H9 (cell line): ENCODE data around the gene STOX1. TPM values are rescaled to one million over a fixed set of nuclear protein-coding genes. Genes with fewer than 3 reads are reported as not detected.

Experiments
- DNase-seq: peaks from one replicate; pipeline ENCODE4 v3.0.0-alpha.2; 2017
- H2AFZ ChIP-seq: one replicate; pipeline ENCODE4 v1.6.1; 2013; ENCODE audit warnings: mild to moderate bottlenecking, low read length, control low read depth, moderate library complexity
- H2AK5ac ChIP-seq: 2 replicates; pipeline ENCODE4 v1.6.1; 2013; ENCODE audit warnings: low read length, control low read depth, mixed read lengths; ENCODE audit not compliant: insufficient read length
- H2BK120ac ChIP-seq: one replicate; pipeline ENCODE4 v1.6.1; 2013; ENCODE audit warnings: low read depth, mild to moderate bottlenecking, low read length, control low read depth, inconsistent platforms; ENCODE audit not compliant: poor library complexity, severe bottlenecking
- H2BK12ac ChIP-seq: 2 replicates; pipeline ENCODE4 v1.6.1; 2013; ENCODE audit warnings: low read length, control low read depth, mixed read lengths, low read depth; ENCODE audit not compliant: insufficient read length
- H2BK15ac ChIP-seq: 2 replicates; pipeline ENCODE4 v1.6.1; 2013; ENCODE audit warnings: low read depth, low read length, control low read depth
- H2BK20ac ChIP-seq: one replicate; pipeline ENCODE4 v1.6.1; 2013; ENCODE audit warnings: low read depth, mild to moderate bottlenecking, low read length, control low read depth, inconsistent platforms; ENCODE audit not compliant: poor library complexity, severe bottlenecking
- H2BK5ac ChIP-seq: 2 replicates; pipeline ENCODE4 v1.6.1; 2013; ENCODE audit warnings: low read length, control low read depth, mixed read lengths; ENCODE audit not compliant: insufficient read length
- H3K14ac ChIP-seq: 2 replicates; pipeline ENCODE4 v1.6.1; 2013; ENCODE audit warnings: low read length, control low read depth; ENCODE audit not compliant: insufficient read depth
- H3K18ac ChIP-seq: 2 replicates; pipeline ENCODE4 v1.6.1; 2013; ENCODE audit warnings: low read depth, mild to moderate bottlenecking, mixed read lengths, low read length, control low read depth; ENCODE audit not compliant: insufficient read length
- H3K23ac ChIP-seq: 2 replicates; pipeline ENCODE4 v1.6.1; 2013; ENCODE audit warnings: low read length, control low read depth, mixed read lengths, low read depth; ENCODE audit not compliant: insufficient read length
- H3K23me2 ChIP-seq: 2 replicates; pipeline ENCODE4 v1.6.1; 2013; ENCODE audit warnings: low read depth, mild to moderate bottlenecking, mixed read lengths, low read length, control low read depth; ENCODE audit not compliant: insufficient read length, poor library complexity, severe bottlenecking
- H3K27ac ChIP-seq: 2 replicates; pipeline ENCODE4 v1.5.1; 2013; ENCODE audit warnings: low read length, control low read depth, mixed read lengths, low read depth; ENCODE audit not compliant: insufficient read length
- H3K27me3 ChIP-seq: 2 replicates; pipeline ENCODE4 v1.6.1; 2013; ENCODE audit warnings: low read length, control low read depth, inconsistent platforms; ENCODE audit not compliant: insufficient read depth
- H3K4ac ChIP-seq: 2 replicates; pipeline ENCODE4 v1.6.1; 2013; ENCODE audit warnings: low read depth, mild to moderate bottlenecking, control low read depth, inconsistent platforms, low read length, moderate library complexity
- H3K4me1 ChIP-seq: 2 replicates; pipeline ENCODE4 v1.6.1; 2013; ENCODE audit warnings: low read length, control low read depth, inconsistent platforms; ENCODE audit not compliant: insufficient read depth
- H3K4me2 ChIP-seq: 2 replicates; pipeline ENCODE4 v1.6.1; 2013; ENCODE audit warnings: low read length, control low read depth, mixed read lengths; ENCODE audit not compliant: insufficient read length, insufficient read depth
- H3K56ac ChIP-seq: 2 replicates; pipeline ENCODE4 v1.6.1; 2013; ENCODE audit warnings: low read depth, mild to moderate bottlenecking, mixed read lengths, low read length, control low read depth; ENCODE audit not compliant: insufficient read length
- H3K79me1 ChIP-seq: 2 replicates; pipeline ENCODE4 v1.6.1; 2013; ENCODE audit warnings: low read depth, mild to moderate bottlenecking, moderate library complexity, low read length, control low read depth, inconsistent platforms; ENCODE audit not compliant: insufficient read depth, poor library complexity, severe bottlenecking
- H3K79me2 ChIP-seq: 2 replicates; pipeline ENCODE4 v1.6.1; 2013; ENCODE audit warnings: low read length, control low read depth, inconsistent platforms; ENCODE audit not compliant: insufficient read depth
- H3K9ac ChIP-seq: 2 replicates; pipeline ENCODE4 v1.6.1; 2013; ENCODE audit warnings: low read length, control low read depth, mixed read lengths; ENCODE audit not compliant: insufficient read length; ENCODE audit errors: extremely low read depth
- H3K9me3 ChIP-seq: one replicate; pipeline ENCODE4 v1.6.1; 2013; ENCODE audit warnings: low read depth, low read length, inconsistent platforms; ENCODE audit not compliant: control insufficient read depth
- H3T11ph ChIP-seq: one replicate; pipeline ENCODE4 v1.6.1; 2013; ENCODE audit warnings: mild to moderate bottlenecking, low read length, control low read depth, inconsistent platforms
- H4K20me1 ChIP-seq: one replicate; pipeline ENCODE4 v1.6.1; 2013; ENCODE audit not compliant: control insufficient read depth, insufficient read length, insufficient read depth
- H4K5ac ChIP-seq: 2 replicates; pipeline ENCODE4 v1.6.1; 2013; ENCODE audit warnings: low read depth, mild to moderate bottlenecking, mixed read lengths, low read length, control low read depth; ENCODE audit not compliant: insufficient read length
- H4K8ac ChIP-seq: replicated peaks from 2 replicates; pipeline ENCODE4 v1.6.1; 2013; ENCODE audit warnings: low read length, control low read depth, mixed read lengths, low read depth; ENCODE audit not compliant: insufficient read length
- H4K91ac ChIP-seq: 2 replicates; pipeline ENCODE4 v1.6.1; 2013; ENCODE audit warnings: low read depth, mild to moderate bottlenecking, moderate library complexity, mixed read lengths, low read length, control low read depth; ENCODE audit not compliant: insufficient read length
- H3K27ac Mint-ChIP-seq, 3 experiments: 2 replicates in 2 of 3; 3 replicates in 1 of 3; pipeline ENCODE4 v1.8.0; 2020 to 2021; ENCODE audit warnings: mixed read lengths in 3 of 3, mild to moderate bottlenecking in 1 of 3, moderate library complexity in 1 of 3
- H3K27me3 Mint-ChIP-seq: 2 replicates; pipeline ENCODE4 v1.8.0; 2021; ENCODE audit warnings: low read depth, mild to moderate bottlenecking, moderate library complexity, mixed read lengths
- H3K36me3 Mint-ChIP-seq, 3 experiments: 2 replicates in 2 of 3; 3 replicates in 1 of 3; pipeline ENCODE4 v1.8.0; 2020 to 2021; ENCODE audit warnings: low read depth in 3 of 3, mixed read lengths in 3 of 3; ENCODE audit not compliant: insufficient read depth in 1 of 3
- H3K4me1 Mint-ChIP-seq, 2 experiments: 2 replicates each; pipeline ENCODE4 v1.8.0; 2020; ENCODE audit warnings: mixed read lengths in 2 of 2
- H3K4me3 Mint-ChIP-seq, 2 experiments: 2 replicates in 1 of 2; 3 replicates in 1 of 2; pipeline ENCODE4 v1.8.0; 2020 to 2021; ENCODE audit warnings: mild to moderate bottlenecking in 2 of 2, mixed read lengths in 2 of 2, moderate library complexity in 1 of 2
- H3K9me3 Mint-ChIP-seq, 2 experiments: 2 replicates in 1 of 2; 3 replicates in 1 of 2; pipeline ENCODE4 v1.8.0; 2020; ENCODE audit warnings: mild to moderate bottlenecking in 2 of 2, mixed read lengths in 2 of 2, moderate library complexity in 1 of 2
- CTCF ChIP-seq: fragments of 200-600 bp; sonication (generic); conservative IDR thresholded peaks from 3 replicates; pipeline ENCODE4 v1.8.0; 2021; ENCODE audit warnings: antibody characterized with exemption, mild to moderate bottlenecking
- WGBS: extraction: QIAGEN DNeasy Blood & Tissue Kit; methylation state at CpG from one replicate; pipeline ENCODE4 v1.1.7; 2013; ENCODE audit warnings: missing lambda C conversion rate, low lambda C conversion rate, mixed read lengths; ENCODE audit not compliant: insufficient read length; ENCODE audit errors: extremely low coverage; 5-methylcytosine and 5-hydroxymethylcytosine counted together
- total RNA-seq: library from RNA; stranded (reverse); gene quantifications from 2 replicates; pipeline ENCODE4 v1.2.1, GENCODE V29; 2021

Gene STOX1
- total RNA-seq, 1 experiment from 2014 or later = 5.8 TPM

- Histone ChIP-seq H2AK5ac (no peak overlapping the region), H2BK5ac (no peak overlapping the region), H3K79me2 (no peaks in the 10 kb centered on the region), H4K20me1 (no peaks in the 10 kb centered on the region), H4K5ac (no peak overlapping the region), H3K56ac (no peak overlapping the region), H2BK20ac (no peak overlapping the region), H2BK15ac (no peak overlapping the region), H3K79me1 (no peaks in the 10 kb centered on the region), H3K9me3 (no peaks in the 10 kb centered on the region), H3K23ac (no peak overlapping the region), H4K8ac (no peak overlapping the region), H3K23me2 (peaks cover 3% of the 10 kb centered on the region), H3K4me2 (no peak overlapping the region), H3K18ac (no peak overlapping the region), H3K4ac (no peak overlapping the region), H3K4me1 (no peaks in the 10 kb centered on the region), H3K9ac (no peak overlapping the region), H3K14ac (no peak overlapping the region), H3K27me3 (peaks cover 3% of the 10 kb centered on the region; the same call in 1 of the 2 replicates), H4K91ac (no peak overlapping the region), H2AFZ (no peak overlapping the region), H3T11ph (no peak overlapping the region), H2BK120ac (no peak overlapping the region), H3K27ac (no peak overlapping the region), H2BK12ac (no peak overlapping the region)
- H3K36me3 Mint-ChIP-seq = no peaks in the 10 kb centered on the region; a peak in 1 of 7 replicates
- peaks cover 22% of the 10 kb centered on the region for H3K27me3 Mint-ChIP-seq
- no peak overlapping the region for H3K4me3 Mint-ChIP-seq
- peaks cover 6 to 7% of the 10 kb centered on the region in 2 experiments for H3K4me1 Mint-ChIP-seq
- no peaks in the 10 kb centered on the region for H3K9me3 Mint-ChIP-seq
- no CpG with 5 or more reads among the region's 4 CpGs for WGBS
- no peak overlapping the region for H3K27ac Mint-ChIP-seq
- no peak for TF ChIP-seq CTCF
- no peak for DNase-seq
These were observed 5.3 kb downstream of the STOX1 start for GRCh38 chr10:68832601-68833000.
